Activated T-helper 17 cell treated with anti-CD3 and anti-CD28 coated beads, Interleukin-2, amount 50 U/mL, for 72 hours (primary cell): ENCODE measurements around the gene NAA38. TPM values are rescaled to one million over a fixed set of nuclear protein-coding genes. Genes with fewer than 3 reads are reported as not detected.

Source experiments
- ATAC-seq: fragments of 150-1000 bp; cut with Tn5 transposase; replicated peaks from 2 replicates; pipeline ENCODE4 v1.10.0; 2021; ENCODE audit warnings: mild to moderate bottlenecking, moderate library complexity
- H3K27ac Mint-ChIP-seq: one replicate; pipeline ENCODE4 v1.8.0; 2022; ENCODE audit warnings: mixed read lengths
- H3K27me3 Mint-ChIP-seq: one replicate; pipeline ENCODE4 v1.8.0; 2022; ENCODE audit warnings: mixed read lengths
- H3K36me3 Mint-ChIP-seq: one replicate; pipeline ENCODE4 v1.8.0; 2022; ENCODE audit warnings: low read depth, mild to moderate bottlenecking, mixed read lengths
- H3K4me1 Mint-ChIP-seq: one replicate; pipeline ENCODE4 v1.8.0; 2022; ENCODE audit warnings: mixed read lengths
- H3K4me3 Mint-ChIP-seq: one replicate; pipeline ENCODE4 v1.8.0; 2022; ENCODE audit warnings: mild to moderate bottlenecking, mixed read lengths
- H3K9me3 Mint-ChIP-seq: one replicate; pipeline ENCODE4 v1.8.0; 2022; ENCODE audit warnings: mixed read lengths
- total RNA-seq, 2 donors: library from RNA; stranded (reverse); gene quantifications; one replicate each; pipeline ENCODE4 v1.2.3, GENCODE V29; 2022

The NAA38 gene
- total RNA-seq, 2 donors from 2014 or later, result 61.3 to 111 TPM

DNA sequence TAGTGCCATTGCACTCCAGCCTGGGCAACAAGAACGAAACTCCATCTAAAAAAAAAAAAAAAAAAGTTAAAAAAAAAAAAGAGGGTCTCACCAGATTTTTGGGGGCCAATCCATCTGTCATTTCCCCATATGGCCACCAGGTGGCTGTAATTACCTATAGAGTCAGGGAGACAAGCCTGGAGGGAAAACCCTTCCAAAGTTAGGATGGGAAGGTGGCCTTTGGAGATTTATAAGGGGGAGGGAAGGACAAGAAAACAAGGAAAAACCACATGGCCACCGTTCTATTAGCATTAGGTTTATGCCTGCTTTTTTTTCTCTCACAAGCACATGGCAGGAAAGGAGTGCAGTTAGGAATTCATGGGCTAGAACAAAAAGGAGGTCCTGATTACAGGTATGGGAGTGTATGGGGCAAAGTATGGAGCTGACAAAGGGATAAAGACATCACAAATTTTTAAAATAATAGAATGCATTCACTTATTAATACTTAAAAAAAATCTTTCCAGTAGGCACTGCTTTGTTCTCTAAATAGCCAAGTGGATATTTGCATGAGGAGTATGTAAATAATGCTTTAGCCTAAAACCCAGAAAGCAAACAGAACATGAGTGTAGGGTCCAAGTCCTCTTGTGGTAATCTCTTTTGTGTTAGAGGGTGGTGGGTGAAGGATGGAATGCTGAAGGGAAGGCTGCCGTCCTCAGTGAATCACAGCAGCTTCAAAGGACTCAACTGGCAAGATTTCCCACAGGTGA lies 5.5 kb upstream of the NAA38 start:
- no peaks in the 10 kb centered on the region for H3K27me3 Mint-ChIP-seq
- no peaks in the 10 kb centered on the region for H3K9me3 Mint-ChIP-seq
- H3K4me3 Mint-ChIP-seq, result no peak overlapping the region
- peaks cover 22% of the 10 kb centered on the region for H3K4me1 Mint-ChIP-seq
- H3K36me3 Mint-ChIP-seq, result peaks cover 8% of the 10 kb centered on the region
- no peak overlapping the region for H3K27ac Mint-ChIP-seq
- no peak for ATAC-seq

DNA sequence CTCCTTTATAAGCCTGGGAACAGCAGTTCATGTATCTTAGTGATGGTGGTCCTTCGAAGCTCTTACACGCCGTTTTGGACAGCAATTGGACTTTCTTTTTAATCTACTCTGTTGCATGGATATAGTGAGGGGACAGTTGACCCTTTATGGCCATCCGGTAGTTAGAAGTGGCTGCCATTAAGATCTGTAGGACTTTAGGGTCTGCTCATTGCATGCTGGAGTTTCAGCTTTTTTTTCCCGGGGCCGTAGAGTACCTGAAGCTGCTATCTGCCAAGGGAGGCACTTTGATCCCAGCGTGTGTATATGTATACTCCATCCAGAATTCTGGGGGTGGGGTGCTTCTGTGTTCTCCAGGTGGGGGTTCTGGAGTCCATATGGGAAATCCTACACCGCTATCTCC lies 1.7 kb upstream of the NAA38 start:
- ATAC-seq, result no peak
- peaks cover 18% of the 10 kb centered on the region for H3K4me1 Mint-ChIP-seq
- H3K9me3 Mint-ChIP-seq, result no peaks in the 10 kb centered on the region
- no peak overlapping the region for H3K4me3 Mint-ChIP-seq
- H3K27me3 Mint-ChIP-seq, result no peaks in the 10 kb centered on the region
- no peak overlapping the region for H3K27ac Mint-ChIP-seq
- no peaks in the 10 kb centered on the region for H3K36me3 Mint-ChIP-seq

DNA sequence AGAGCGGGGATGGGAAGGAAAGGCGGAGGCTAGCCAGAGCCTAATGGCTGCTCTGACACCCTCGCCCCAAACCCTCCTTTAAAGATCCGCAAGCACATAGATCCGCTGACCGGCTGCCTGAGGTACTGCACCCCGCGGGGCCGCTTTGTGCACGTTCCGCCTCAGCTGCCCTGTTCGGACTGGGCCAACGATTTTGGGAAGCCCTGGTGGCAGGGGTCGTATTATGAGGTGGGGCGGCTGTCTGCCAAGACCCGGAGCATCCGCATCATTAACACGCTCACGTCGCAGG lies 1.1 kb upstream of the NAA38 start:
- H3K4me1 Mint-ChIP-seq, result peaks cover 18% of the 10 kb centered on the region
- H3K4me3 Mint-ChIP-seq, result no peak overlapping the region
- H3K9me3 Mint-ChIP-seq, result no peaks in the 10 kb centered on the region

GRCh38 chr17:7857713-7858521 lies 558 bp upstream of the NAA38 start, which contains the start of gene CYB5D1:
TSS of gene CYB5D1 (plus strand) at chr17:7858003. CDS start at chr17:7858135, 132 bp downstream.
- H3K27me3 Mint-ChIP-seq, result no peaks in the 10 kb centered on the region
- H3K4me1 Mint-ChIP-seq, result peaks cover 18% of the 10 kb centered on the region
- no peaks in the 10 kb centered on the region for H3K9me3 Mint-ChIP-seq
- ATAC-seq, result peak; percentile 57
- no peak within 1 kb of the TSS for H3K4me3 Mint-ChIP-seq
- no peak within 1 kb of the TSS for H3K27ac Mint-ChIP-seq
- peaks cover 2% of the 10 kb centered on the region for H3K36me3 Mint-ChIP-seq

More for the DNA sequence above, 1.1 kb upstream of the NAA38 start:
- Mint-ChIP-seq H3K27ac (no peak overlapping the region), H3K36me3 (no peaks in the 10 kb centered on the region), H3K27me3 (no peaks in the 10 kb centered on the region)
- no peak for ATAC-seq

DNA sequence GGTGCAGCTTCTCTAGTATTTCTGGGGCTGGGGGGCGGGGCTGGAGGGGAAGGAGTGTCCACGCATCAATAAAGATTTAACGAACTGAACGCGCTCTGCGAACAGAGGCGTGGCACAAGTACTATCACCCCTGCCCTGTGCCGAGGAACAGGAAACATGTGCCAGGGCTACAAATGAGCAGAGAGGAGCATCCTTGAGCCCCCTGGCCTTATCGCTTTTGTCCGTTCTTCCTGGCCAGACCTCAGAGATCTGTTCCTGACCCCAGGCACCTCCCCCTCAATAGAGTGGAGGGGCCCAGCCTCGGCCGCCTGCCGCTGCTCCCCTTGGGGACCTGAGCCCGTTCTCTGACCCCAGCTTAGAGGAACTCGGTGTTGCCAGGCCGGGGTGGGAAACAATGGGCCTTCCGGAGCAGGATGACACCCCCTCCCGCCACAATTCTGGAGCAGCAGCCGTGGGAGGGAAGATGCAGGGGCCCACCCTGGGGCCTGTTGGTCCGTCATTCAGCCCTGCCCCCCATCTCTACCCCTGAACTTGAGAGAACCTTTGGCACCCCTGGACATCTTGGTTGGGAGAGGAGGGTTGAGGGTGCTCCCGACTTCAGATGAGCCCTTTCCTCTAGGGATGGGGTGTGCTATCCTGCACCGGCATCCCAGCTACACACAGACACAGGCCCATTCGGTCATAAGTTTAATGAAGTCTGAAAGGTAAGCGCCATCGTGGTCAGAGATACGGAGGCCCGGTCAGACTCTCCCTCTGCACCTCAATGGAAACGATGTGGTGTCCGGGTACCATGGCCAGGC lies 1.1 kb downstream of the NAA38 start:
- H3K36me3 Mint-ChIP-seq, result peaks cover 20% of the 10 kb centered on the region
- no peak for ATAC-seq
- peaks cover 18% of the 10 kb centered on the region for H3K4me1 Mint-ChIP-seq
- no peak overlapping the region for H3K4me3 Mint-ChIP-seq
- H3K27me3 Mint-ChIP-seq, result no peaks in the 10 kb centered on the region
- H3K27ac Mint-ChIP-seq, result no peak overlapping the region
- H3K9me3 Mint-ChIP-seq, result no peaks in the 10 kb centered on the region

DNA sequence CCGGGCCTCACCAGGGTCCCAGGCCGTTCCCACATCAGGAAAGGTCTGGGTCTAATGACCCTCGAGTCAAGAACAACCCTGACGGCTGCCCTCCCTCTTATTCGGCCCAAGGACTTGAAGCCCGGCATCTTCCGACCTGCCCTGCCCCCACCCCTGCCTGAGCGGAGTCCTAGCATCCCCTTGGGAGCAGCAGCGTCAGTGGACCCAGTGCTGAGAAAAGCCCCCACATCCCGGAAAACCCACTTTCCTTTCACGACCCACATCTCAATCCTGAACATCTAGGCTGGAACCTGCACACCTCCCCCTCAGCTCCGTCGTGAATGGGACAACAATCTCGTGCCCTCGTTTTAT lies 1.7 kb downstream of the NAA38 start:
- Mint-ChIP-seq H3K4me1 (peaks cover 22% of the 10 kb centered on the region), H3K27me3 (no peaks in the 10 kb centered on the region), H3K27ac (no peak overlapping the region), H3K36me3 (peaks cover 25% of the 10 kb centered on the region), H3K4me3 (no peak overlapping the region), H3K9me3 (no peaks in the 10 kb centered on the region)
- ATAC-seq, result no peak

DNA sequence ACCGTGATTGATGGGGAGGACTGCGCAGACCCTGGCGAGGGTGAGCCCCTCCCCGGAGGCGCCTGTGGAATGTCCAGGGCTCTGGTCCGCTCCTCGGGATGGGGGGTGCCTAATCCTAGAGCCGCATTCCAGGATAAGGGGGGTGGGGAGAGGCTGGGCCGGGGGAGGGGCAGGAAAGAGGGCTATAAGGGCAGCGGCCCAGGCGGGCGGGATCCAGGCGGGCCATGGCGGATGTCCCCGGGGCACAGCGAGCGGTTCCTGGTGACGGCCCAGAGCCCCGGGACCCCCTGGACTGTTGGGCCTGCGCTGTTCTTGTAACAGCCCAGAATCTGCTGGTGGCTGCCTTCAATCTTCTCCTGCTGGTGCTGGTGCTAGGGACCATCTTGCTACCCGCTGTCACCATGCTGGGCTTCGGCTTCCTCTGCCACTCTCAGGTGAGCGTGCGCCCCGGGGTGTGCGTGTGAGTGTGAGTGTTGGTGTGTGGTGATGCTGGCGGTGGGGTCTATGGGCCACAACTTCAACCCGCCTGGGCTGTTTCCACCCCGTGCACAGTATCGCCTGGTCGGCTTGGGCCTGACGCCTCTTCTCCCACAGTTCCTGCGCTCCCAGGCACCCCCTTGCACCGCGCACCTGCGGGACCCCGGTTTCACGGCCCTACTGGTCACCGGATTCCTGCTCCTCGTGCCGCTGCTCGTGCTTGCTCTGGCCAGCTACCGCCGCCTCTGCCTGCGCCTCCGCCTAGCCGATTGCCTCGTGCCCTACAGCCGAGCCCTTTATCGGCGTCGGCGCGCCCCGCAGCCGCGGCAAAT lies 2.3 kb downstream of the NAA38 start, which contains the start of gene TMEM88:
Gene TMEM88 (plus strand): TSS at position 216 of the 809 bp plus-strand sequence. CDS start 9 bp downstream, at position 225.
- Mint-ChIP-seq H3K9me3 (no peaks in the 10 kb centered on the region), H3K4me1 (peaks cover 22% of the 10 kb centered on the region), H3K27ac (no peak within 1 kb of the TSS), H3K4me3 (peak within 1 kb of the TSS; percentile 15), H3K27me3 (no peaks in the 10 kb centered on the region), H3K36me3 (peaks cover 31% of the 10 kb centered on the region)
- ATAC-seq, result no peak

GRCh38 chr17:7854078-7854777 lies 3.1 kb downstream of the NAA38 start:
- no peak overlapping the region for H3K27ac Mint-ChIP-seq
- peaks cover 16% of the 10 kb centered on the region for H3K4me1 Mint-ChIP-seq
- peaks cover 39% of the 10 kb centered on the region for H3K36me3 Mint-ChIP-seq
- H3K4me3 Mint-ChIP-seq, result peak overlapping the region; percentile 15
- H3K9me3 Mint-ChIP-seq, result no peaks in the 10 kb centered on the region
- H3K27me3 Mint-ChIP-seq, result no peaks in the 10 kb centered on the region
- ATAC-seq, result no peak

GRCh38 chr17:7853691-7854038 lies 3.7 kb downstream of the NAA38 start:
- H3K9me3 Mint-ChIP-seq, result no peaks in the 10 kb centered on the region
- H3K36me3 Mint-ChIP-seq, result peaks cover 45% of the 10 kb centered on the region
- H3K27ac Mint-ChIP-seq, result no peak overlapping the region
- H3K4me1 Mint-ChIP-seq, result peaks cover 10% of the 10 kb centered on the region
- ATAC-seq, result no peak
- no peaks in the 10 kb centered on the region for H3K27me3 Mint-ChIP-seq
- peak overlapping the region; percentile 15 for H3K4me3 Mint-ChIP-seq

- H3K36me3 Mint-ChIP-seq, result peaks cover 51% of the 10 kb centered on the region
- H3K4me1 Mint-ChIP-seq, result peaks cover 10% of the 10 kb centered on the region
- no peak for ATAC-seq
- no peaks in the 10 kb centered on the region for H3K9me3 Mint-ChIP-seq
- no peaks in the 10 kb centered on the region for H3K27me3 Mint-ChIP-seq
- H3K27ac Mint-ChIP-seq, result no peak overlapping the region
- H3K4me3 Mint-ChIP-seq, result no peak overlapping the region
Measured at GRCh38 chr17:7852919-7853690, 4.3 kb downstream of the NAA38 start.

- H3K4me1 Mint-ChIP-seq, result peaks cover 10% of the 10 kb centered on the region
- H3K9me3 Mint-ChIP-seq, result no peaks in the 10 kb centered on the region
- no peak overlapping the region for H3K27ac Mint-ChIP-seq
- peaks cover 57% of the 10 kb centered on the region for H3K36me3 Mint-ChIP-seq
- H3K4me3 Mint-ChIP-seq, result peak overlapping the region; percentile 66
- ATAC-seq, result no peak
- H3K27me3 Mint-ChIP-seq, result no peaks in the 10 kb centered on the region
Measured at GRCh38 chr17:7852262-7852670, 5.1 kb downstream of the NAA38 start.

DNA sequence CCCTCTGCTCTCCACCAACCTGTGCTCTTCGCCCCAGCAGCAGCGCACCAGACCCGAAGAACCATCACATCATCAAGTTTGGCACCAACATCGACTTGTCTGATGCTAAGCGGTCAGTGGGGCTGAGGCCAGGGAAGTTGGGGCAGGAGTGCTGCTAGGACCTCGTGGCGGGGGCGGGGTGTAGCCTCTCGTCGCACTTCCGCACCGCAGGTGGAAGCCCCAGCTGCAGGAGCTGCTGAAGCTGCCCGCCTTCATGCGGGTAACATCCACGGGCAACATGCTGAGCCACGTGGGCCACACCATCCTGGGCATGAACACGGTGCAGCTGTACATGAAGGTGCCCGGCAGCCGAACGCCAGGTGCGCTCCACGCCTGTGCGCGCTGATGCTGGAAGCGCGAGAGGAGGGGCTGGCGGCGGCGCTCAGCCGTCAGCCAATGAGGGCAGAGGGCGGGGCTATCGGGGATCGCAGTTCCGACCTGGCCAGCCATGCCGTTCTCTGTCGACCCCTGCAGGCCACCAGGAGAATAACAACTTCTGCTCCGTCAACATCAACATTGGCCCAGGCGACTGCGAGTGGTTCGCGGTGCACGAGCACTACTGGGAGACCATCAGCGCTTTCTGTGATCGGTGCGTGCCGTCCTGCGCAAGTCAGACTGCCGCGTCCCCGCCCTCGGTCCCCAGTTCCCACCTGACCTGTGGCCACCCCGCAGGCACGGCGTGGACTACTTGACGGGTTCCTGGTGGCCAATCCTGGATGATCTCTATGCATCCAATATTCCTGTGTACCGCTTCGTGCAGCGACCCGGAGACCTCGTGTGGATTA lies 5.7 kb downstream of the NAA38 start:
- peaks cover 11% of the 10 kb centered on the region for H3K4me1 Mint-ChIP-seq
- peak; percentile 90 for ATAC-seq
- H3K27ac Mint-ChIP-seq, result peak overlapping the region; percentile 25
- H3K9me3 Mint-ChIP-seq, result no peaks in the 10 kb centered on the region
- peak overlapping the region; percentile 66 for H3K4me3 Mint-ChIP-seq
- no peaks in the 10 kb centered on the region for H3K27me3 Mint-ChIP-seq
- peaks cover 63% of the 10 kb centered on the region for H3K36me3 Mint-ChIP-seq
